GM23338 (cell line): ENCODE measurements around the gene F13A1. TPM values are rescaled to one million over a fixed set of nuclear protein-coding genes. Genes with fewer than 3 reads are reported as not detected.

Experiments used
- ATAC-seq: fragments of 200-7000 bp; cut with Tn5 transposase; 3 replicates; pipeline ENCODE4 v1.9.1; 2020
- DNase-seq: peaks from one replicate; pipeline ENCODE4 v3.0.0-alpha.2; 2015; ENCODE audit warnings: low spot score
- H2AFZ ChIP-seq: fragments of 200-600 bp; sonication (generic); 2 replicates; pipeline ENCODE4 v1.8.0; 2016; ENCODE audit warnings: antibody characterized with exemption, mild to moderate bottlenecking, moderate library complexity
- H3F3A ChIP-seq: fragments of 200-600 bp; sonication (generic); replicated peaks from 2 replicates; pipeline ENCODE4 v1.8.0; 2017; ENCODE audit warnings: antibody characterized with exemption, mixed run types, low read depth
- H3K27ac ChIP-seq: fragments of 200-600 bp; sonication (generic); 2 replicates; pipeline ENCODE4 v1.6.1; 2016; ENCODE audit warnings: low read depth
- H3K27me3 ChIP-seq: fragments of 200-600 bp; sonication (generic); 2 replicates; pipeline ENCODE4 v1.8.0; 2016; ENCODE audit warnings: mild to moderate bottlenecking, mixed run types, moderate library complexity; ENCODE audit not compliant: insufficient read depth
- H3K36me3 ChIP-seq: fragments of 200-600 bp; sonication (generic); 2 replicates; pipeline ENCODE4 v1.8.0; 2016; ENCODE audit warnings: mild to moderate bottlenecking; ENCODE audit not compliant: insufficient read depth
- H3K4me1 ChIP-seq: fragments of 200-600 bp; sonication (generic); 2 replicates; pipeline ENCODE4 v1.8.0; 2016; ENCODE audit warnings: mild to moderate bottlenecking, moderate library complexity; ENCODE audit not compliant: insufficient read depth
- H3K4me2 ChIP-seq: fragments of 200-600 bp; sonication (generic); 2 replicates; pipeline ENCODE4 v1.7.1; 2017; ENCODE audit warnings: mixed run types
- H3K4me3 ChIP-seq: fragments of 200-600 bp; sonication (generic); 2 replicates; pipeline ENCODE4 v1.6.1; 2016; ENCODE audit warnings: mixed run types
- H3K79me2 ChIP-seq: fragments of 200-600 bp; sonication (generic); replicated peaks from 2 replicates; pipeline ENCODE4 v1.8.0; 2017; ENCODE audit warnings: mild to moderate bottlenecking; ENCODE audit not compliant: insufficient read depth
- H3K9me2 ChIP-seq: fragments of 200-600 bp; sonication (generic); 2 replicates; pipeline ENCODE4 v1.8.0; 2017; ENCODE audit not compliant: insufficient read depth
- H4K20me1 ChIP-seq: fragments of 200-600 bp; sonication (generic); replicated peaks from 2 replicates; pipeline ENCODE4 v1.8.0; 2017; ENCODE audit warnings: mild to moderate bottlenecking; ENCODE audit not compliant: insufficient read depth
- H3K27ac Mint-ChIP-seq: 2 replicates; pipeline ENCODE4 v1.8.0; 2020; ENCODE audit warnings: inconsistent platforms, mild to moderate bottlenecking, moderate library complexity, mixed read lengths
- H3K27me3 Mint-ChIP-seq: 3 replicates; pipeline ENCODE4 v1.8.0; 2022; ENCODE audit warnings: low read depth, mild to moderate bottlenecking, moderate library complexity, mixed read lengths, inconsistent platforms; ENCODE audit not compliant: insufficient read depth, poor library complexity
- H3K36me3 Mint-ChIP-seq: 3 replicates; pipeline ENCODE4 v1.8.0; 2021; ENCODE audit warnings: low read depth, mild to moderate bottlenecking, inconsistent platforms, moderate library complexity, mixed read lengths
- H3K4me1 Mint-ChIP-seq: 3 replicates; pipeline ENCODE4 v1.8.0; 2020; ENCODE audit warnings: mild to moderate bottlenecking, inconsistent platforms, mixed read lengths
- H3K4me3 Mint-ChIP-seq: 3 replicates; pipeline ENCODE4 v1.8.0; 2021; ENCODE audit warnings: moderate library complexity, mild to moderate bottlenecking, inconsistent platforms, mixed read lengths
- H3K9me3 Mint-ChIP-seq: 3 replicates; pipeline ENCODE4 v1.8.0; 2020; ENCODE audit warnings: moderate library complexity, mild to moderate bottlenecking, inconsistent platforms, mixed read lengths
- CTCF ChIP-seq, 2 experiments: fragments of 200-600 bp in 1 of 2; sonication (generic) in 1 of 2; conservative IDR thresholded peaks; 2 replicates each; pipeline versions ENCODE4 v1.5.1 to v1.6.1; 2016 to 2017; ENCODE audit warnings: antibody characterized with exemption in 2 of 2, low read depth in 2 of 2, mild to moderate bottlenecking in 2 of 2, moderate library complexity in 1 of 2
- ETS1 ChIP-seq: IDR thresholded peaks from 2 replicates; pipeline ENCODE4 v1.6.1; 2016; ENCODE audit warnings: antibody characterized with exemption
- EZH2 ChIP-seq: fragments of 200-600 bp; sonication (generic); IDR thresholded peaks from one replicate; pipeline ENCODE4 v1.8.0; 2017; ENCODE audit warnings: antibody characterized with exemption, mild to moderate bottlenecking, low read depth; ENCODE audit not compliant: unreplicated experiment
- JUNB ChIP-seq: IDR thresholded peaks from one replicate; pipeline ENCODE4 v1.6.1; 2016; ENCODE audit warnings: antibody characterized with exemption; ENCODE audit not compliant: unreplicated experiment
- REST ChIP-seq: IDR thresholded peaks from one replicate; pipeline ENCODE4 v1.6.1; 2018; ENCODE audit warnings: antibody characterized with exemption; ENCODE audit not compliant: unreplicated experiment
- STAT1 ChIP-seq: IDR thresholded peaks from one replicate; pipeline ENCODE4 v1.6.1; 2016; ENCODE audit warnings: antibody characterized with exemption; ENCODE audit not compliant: unreplicated experiment
- ZNF114 ChIP-seq: fragments of 250-450 bp; sonication (Bioruptor Pico); IDR thresholded peaks from 2 replicates; pipeline ENCODE4 v1.5.0; 2020; ENCODE audit warnings: mild to moderate bottlenecking, moderate library complexity
- ZNF331 ChIP-seq: fragments of 250-450 bp; sonication (Bioruptor Pico); IDR thresholded peaks from 2 replicates; pipeline ENCODE4 v1.5.0; 2020; ENCODE audit warnings: low read depth, mild to moderate bottlenecking, moderate library complexity
- ZNF462 ChIP-seq: fragments of 250-450 bp; sonication (Bioruptor Pico); IDR thresholded peaks from 2 replicates; pipeline ENCODE4 v1.5.0; 2020; ENCODE audit warnings: mild to moderate bottlenecking, moderate library complexity
- polyA plus RNA-seq: library from polyadenylated mRNA; unstranded; fragments of >200 nt; fragmentation: Nextera tagmentation; extraction: Ambion mirVana; gene quantifications from 2 replicates; pipeline ENCODE4 v1.2.1, GENCODE V29; 2016
- total RNA-seq: library from RNA; depleted of rRNA; stranded (reverse); fragments of >200 nt; shearing (Covaris generic); gene quantifications from 2 replicates; pipeline ENCODE4 v1.2.3, GENCODE V29; 2014

The F13A1 gene
- total and polyA plus RNA-seq, 2 experiments from 2014 or later: 0.31 to 0.32 TPM

GRCh38 chr6:6152060-6152459 is 168.4 kb downstream of the F13A1 start (continued):
- TF ChIP-seq ETS1 (no peak), EZH2 (no peak), ZNF114 (CRISPR knock-in tag) (no peak), JUNB (no peak), STAT1 (no peak), REST (no peak)

- H3K9me3 Mint-ChIP-seq: no peaks in the 10 kb centered on the region
- no peak overlapping the region for H3K27ac ChIP-seq
- H4K20me1 ChIP-seq: no peaks in the 10 kb centered on the region
- H2AFZ ChIP-seq: no peak overlapping the region
- H3K36me3 Mint-ChIP-seq: no peaks in the 10 kb centered on the region
- H3K4me2 ChIP-seq: no peak overlapping the region
- ATAC-seq: no peak
- H3K9me2 ChIP-seq: 0 out of 2 replicates have a peak, but pooled peaks cover 4% of the 10 kb centered on the region
- H3K27me3 Mint-ChIP-seq: no peaks in the 10 kb centered on the region
- no peaks in the 10 kb centered on the region for H3K79me2 ChIP-seq
- TF ChIP-seq ZNF331 (CRISPR knock-in tag): no peak
- TF ChIP-seq ZNF462 (CRISPR knock-in tag): no peak
- TF ChIP-seq CTCF (conservative IDR thresholded peaks at IDR 0.05; ENCODE audit: low read depth in 2 of 2): no peak
- no peak for TF ChIP-seq JUNB
- TF ChIP-seq STAT1: no peak
- DNase-seq: no peak
- H3K36me3 ChIP-seq: no peaks in the 10 kb centered on the region
- H3K4me1 Mint-ChIP-seq: peaks cover 11% of the 10 kb centered on the region; the same call in 2 of the 3 replicates
- H3F3A ChIP-seq: no peaks in the 10 kb centered on the region
- no peak overlapping the region for H3K27ac Mint-ChIP-seq
- H3K4me1 ChIP-seq: no peaks in the 10 kb centered on the region
- H3K27me3 ChIP-seq: no peaks in the 10 kb centered on the region
- no peak overlapping the region for H3K4me3 ChIP-seq
- H3K4me3 Mint-ChIP-seq: no peak overlapping the region
Observed at GRCh38 chr6:6148192-6148815, 172.2 kb downstream of the F13A1 start.
